ENCODE data around the gene BPIFA2. TPM values are rescaled to one million over a fixed set of nuclear protein-coding genes. Genes with fewer than 3 reads are reported as not detected.

Gene BPIFA2
- total RNA-seq, 1 experiment from 2014 or later = not detected

DNA sequence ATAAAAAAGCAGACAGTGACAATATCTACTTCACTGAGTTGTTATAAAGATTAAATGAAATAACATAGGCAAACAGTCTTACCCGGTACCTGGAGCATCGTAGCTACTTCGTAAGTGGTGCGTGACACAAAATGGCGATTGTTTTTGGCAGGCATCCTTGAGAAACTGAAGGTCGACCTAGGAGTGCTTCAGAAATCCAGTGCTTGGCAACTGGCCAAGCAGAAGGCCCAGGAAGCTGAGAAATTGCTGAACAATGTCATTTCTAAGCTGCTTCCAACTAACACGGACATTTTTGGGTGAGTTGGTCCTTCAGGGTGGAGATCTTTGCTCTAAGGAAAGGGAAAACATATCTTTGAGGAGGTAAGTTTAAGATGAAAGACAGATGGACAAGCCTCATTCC is 4.8 kb downstream of the BPIFA2 start:
- POLR2A ChIA-PET (ENCODE audit: unreplicated experiment) = no interaction called here

DNA sequence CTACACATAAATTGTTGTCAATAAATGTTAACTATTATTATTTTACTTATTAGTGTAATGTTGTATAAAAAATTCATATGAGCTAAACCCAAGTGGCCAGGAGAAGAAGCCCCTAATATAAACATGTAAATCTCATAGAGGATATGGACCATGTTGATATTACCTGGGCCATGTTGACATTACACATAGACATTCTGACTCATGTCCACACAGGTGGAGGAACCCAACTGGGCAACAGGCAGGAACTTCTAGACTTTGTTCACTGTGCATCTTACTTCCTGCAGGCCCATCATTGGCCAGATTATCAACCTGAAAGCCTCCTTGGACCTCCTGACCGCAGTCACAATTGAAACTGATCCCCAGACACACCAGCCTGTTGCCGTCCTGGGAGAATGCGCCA is 7.2 kb downstream of the BPIFA2 start:
- no peak overlapping the region for H3K4me2 ChIP-seq (ENCODE audit: low read length)
- H3K36me3 ChIP-seq (ENCODE audit: low read depth, low read length) = no peaks in the 10 kb centered on the region
- BruUV-seq (replicated peaks) = no TSS peak
- H3K9me2 ChIP-seq (replicated peaks; ENCODE audit: low read length) = no peaks in the 10 kb centered on the region
- ChIA-PET POLR2A (ENCODE audit: unreplicated experiment) (no interaction called here), CTCF (no interaction called here)
- H3F3A ChIP-seq (ENCODE audit: low read length, unreplicated experiment) = no peaks in the 10 kb centered on the region
- no peak for DNase-seq
- H3K4me1 ChIP-seq (ENCODE audit: insufficient read depth, low read length) = no peaks in the 10 kb centered on the region
- TF ChIP-seq, protein P1, sequence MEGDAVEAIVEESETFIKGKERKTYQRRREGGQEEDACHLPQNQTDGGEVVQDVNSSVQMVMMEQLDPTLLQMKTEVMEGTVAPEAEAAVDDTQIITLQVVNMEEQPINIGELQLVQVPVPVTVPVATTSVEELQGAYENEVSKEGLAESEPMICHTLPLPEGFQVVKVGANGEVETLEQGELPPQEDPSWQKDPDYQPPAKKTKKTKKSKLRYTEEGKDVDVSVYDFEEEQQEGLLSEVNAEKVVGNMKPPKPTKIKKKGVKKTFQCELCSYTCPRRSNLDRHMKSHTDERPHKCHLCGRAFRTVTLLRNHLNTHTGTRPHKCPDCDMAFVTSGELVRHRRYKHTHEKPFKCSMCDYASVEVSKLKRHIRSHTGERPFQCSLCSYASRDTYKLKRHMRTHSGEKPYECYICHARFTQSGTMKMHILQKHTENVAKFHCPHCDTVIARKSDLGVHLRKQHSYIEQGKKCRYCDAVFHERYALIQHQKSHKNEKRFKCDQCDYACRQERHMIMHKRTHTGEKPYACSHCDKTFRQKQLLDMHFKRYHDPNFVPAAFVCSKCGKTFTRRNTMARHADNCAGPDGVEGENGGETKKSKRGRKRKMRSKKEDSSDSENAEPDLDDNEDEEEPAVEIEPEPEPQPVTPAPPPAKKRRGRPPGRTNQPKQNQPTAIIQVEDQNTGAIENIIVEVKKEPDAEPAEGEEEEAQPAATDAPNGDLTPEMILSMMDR (conservative IDR thresholded peaks at IDR 0.05; ENCODE audit: low read depth, low read length) = no peak
- TF ChIP-seq EZH2phosphoT487 (IDR thresholded peaks at IDR 0.05; ENCODE audit: borderline replicate concordance, low read length) (no peak), EZH2 (IDR thresholded peaks at IDR 0.05; ENCODE audit: low read length, unreplicated experiment) (no peak)
- no peaks in the 10 kb centered on the region for H3K9me3 ChIP-seq (ENCODE audit: low read length)
- ATAC-seq = no peak
- peaks cover 4% of the 10 kb centered on the region; the same call in 1 of the 2 replicates for H3K27me3 ChIP-seq (ENCODE audit: low read length)
- intact Hi-C loops (cut with micrococcal nuclease) = no loop called here
- H3K9ac ChIP-seq (ENCODE audit: low read length) = no peak overlapping the region
- no peak overlapping the region for H2AFZ ChIP-seq (ENCODE audit: low read length)
- no peaks in the 10 kb centered on the region for H3K79me2 ChIP-seq (ENCODE audit: low read length)
- no peak overlapping the region for H3K4me3 ChIP-seq (ENCODE audit: low read length)
- H3K27ac ChIP-seq (ENCODE audit: low read length) = no peak overlapping the region
- H4K20me1 ChIP-seq (ENCODE audit: low read length) = no peaks in the 10 kb centered on the region

More for the DNA sequence above, 4.8 kb downstream of the BPIFA2 start:
- Histone ChIP-seq H3K27ac (ENCODE audit: low read length) (no peak overlapping the region), H3K9me2 (replicated peaks; ENCODE audit: low read length) (no peaks in the 10 kb centered on the region), H3K9me3 (ENCODE audit: low read length) (no peaks in the 10 kb centered on the region), H3K4me3 (ENCODE audit: low read length) (no peak overlapping the region), H3K4me1 (ENCODE audit: insufficient read depth, low read length) (no peaks in the 10 kb centered on the region), H3K27me3 (ENCODE audit: low read length) (peaks cover 4% of the 10 kb centered on the region; the same call in 1 of the 2 replicates), H2AFZ (ENCODE audit: low read length) (no peak overlapping the region), H4K20me1 (ENCODE audit: low read length) (no peaks in the 10 kb centered on the region), H3F3A (ENCODE audit: low read length, unreplicated experiment) (no peaks in the 10 kb centered on the region), H3K36me3 (ENCODE audit: low read depth, low read length) (no peaks in the 10 kb centered on the region), H3K79me2 (ENCODE audit: low read length) (no peaks in the 10 kb centered on the region), H3K4me2 (ENCODE audit: low read length) (no peak overlapping the region), H3K9ac (ENCODE audit: low read length) (no peak overlapping the region)
- ATAC-seq (no peak), DNase-seq (no peak)
- no TSS peak for BruUV-seq (replicated peaks)
- TF ChIP-seq EZH2phosphoT487 (IDR thresholded peaks at IDR 0.05; ENCODE audit: borderline replicate concordance, low read length) = no peak
- no peak for TF ChIP-seq EZH2 (IDR thresholded peaks at IDR 0.05; ENCODE audit: low read length, unreplicated experiment)
- TF ChIP-seq, protein P1 (conservative IDR thresholded peaks at IDR 0.05; ENCODE audit: low read depth, low read length) = no peak
- intact Hi-C loops (cut with micrococcal nuclease) = no loop called here
- CTCF ChIA-PET = no interaction called here

DNA sequence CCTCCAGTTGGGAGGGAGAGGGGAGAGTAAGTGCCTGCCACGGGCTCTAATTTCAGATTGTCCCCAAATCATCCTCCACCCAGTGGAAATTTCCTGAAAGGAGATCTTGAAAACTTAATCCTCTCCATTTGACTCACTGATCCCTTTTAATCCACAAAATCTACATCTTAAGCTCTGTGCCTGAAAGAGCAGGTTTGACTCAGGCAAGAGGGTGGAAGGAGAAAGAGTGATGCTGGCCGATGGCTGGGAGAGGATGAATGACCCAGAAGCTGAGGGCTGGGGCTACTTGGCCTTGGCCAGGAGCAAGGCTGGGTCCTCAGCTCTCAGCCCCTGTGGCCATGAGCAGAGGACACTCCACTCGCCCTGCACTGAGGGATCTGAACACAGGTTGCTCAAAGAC is 8.1 kb downstream of the BPIFA2 start:
- no TSS peak for BruUV-seq (replicated peaks)
- no peaks in the 10 kb centered on the region for H3F3A ChIP-seq (ENCODE audit: low read length, unreplicated experiment)
- no peaks in the 10 kb centered on the region for H3K9me2 ChIP-seq (replicated peaks; ENCODE audit: low read length)
- H3K36me3 ChIP-seq (ENCODE audit: low read depth, low read length) = no peaks in the 10 kb centered on the region
- H4K20me1 ChIP-seq (ENCODE audit: low read length) = no peaks in the 10 kb centered on the region
- H3K79me2 ChIP-seq (ENCODE audit: low read length) = no peaks in the 10 kb centered on the region
- H3K27me3 ChIP-seq (ENCODE audit: low read length) = peaks cover 4% of the 10 kb centered on the region; the same call in 1 of the 2 replicates
- H3K9ac ChIP-seq (ENCODE audit: low read length) = no peak overlapping the region
- POLR2A ChIA-PET (ENCODE audit: unreplicated experiment) = no interaction called here
- TF ChIP-seq, protein P1 (conservative IDR thresholded peaks at IDR 0.05; ENCODE audit: low read depth, low read length) = no peak
- TF ChIP-seq EZH2 (IDR thresholded peaks at IDR 0.05; ENCODE audit: low read length, unreplicated experiment) (no peak), EZH2phosphoT487 (IDR thresholded peaks at IDR 0.05; ENCODE audit: borderline replicate concordance, low read length) (no peak)
- H3K4me1 ChIP-seq (ENCODE audit: insufficient read depth, low read length) = no peaks in the 10 kb centered on the region
- no peaks in the 10 kb centered on the region for H3K9me3 ChIP-seq (ENCODE audit: low read length)
- H3K4me3 ChIP-seq (ENCODE audit: low read length) = no peak overlapping the region
- H3K27ac ChIP-seq (ENCODE audit: low read length) = no peak overlapping the region
- intact Hi-C loops (cut with micrococcal nuclease) = no loop called here
- no peak overlapping the region for H2AFZ ChIP-seq (ENCODE audit: low read length)
- ATAC-seq = no peak
- DNase-seq = no peak
- CTCF ChIA-PET = no interaction called here
- no peak overlapping the region for H3K4me2 ChIP-seq (ENCODE audit: low read length)

Data from PC-3 (cell line).